Activated naive CD4-positive, alpha-beta T cell treated with anti-CD3 and anti-CD28 coated beads, Interleukin-2, amount 50 U/mL, for 24 hours (primary cell): Measurements from ENCODE around the gene SERP2.

Experiments
- H3K27ac Mint-ChIP-seq: one replicate; pipeline ENCODE4 v1.8.0; 2021; ENCODE audit warnings: mild to moderate bottlenecking, mixed read lengths
- H3K27me3 Mint-ChIP-seq: one replicate; pipeline ENCODE4 v1.8.0; 2021; ENCODE audit warnings: mixed read lengths
- H3K36me3 Mint-ChIP-seq: one replicate; pipeline ENCODE4 v1.8.0; 2021; ENCODE audit warnings: mixed read lengths
- H3K4me1 Mint-ChIP-seq: one replicate; pipeline ENCODE4 v1.8.0; 2021; ENCODE audit warnings: mixed read lengths
- H3K4me3 Mint-ChIP-seq: one replicate; pipeline ENCODE4 v1.8.0; 2021; ENCODE audit warnings: mild to moderate bottlenecking, mixed read lengths
- H3K9me3 Mint-ChIP-seq: one replicate; pipeline ENCODE4 v1.8.0; 2021; ENCODE audit warnings: mixed read lengths

SERP2 gene

GRCh38 chr13:44394658-44395057 is 21.0 kb downstream of the SERP2 start:
- Mint-ChIP-seq H3K27ac (no peak overlapping the region), H3K27me3 (peaks cover 1% of the 10 kb centered on the region), H3K4me1 (no peaks in the 10 kb centered on the region), H3K9me3 (no peaks in the 10 kb centered on the region), H3K4me3 (no peak overlapping the region), H3K36me3 (no peaks in the 10 kb centered on the region)

- Mint-ChIP-seq H3K9me3 (no peaks in the 10 kb centered on the region), H3K27ac (no peak overlapping the region), H3K27me3 (peaks cover 1% of the 10 kb centered on the region), H3K36me3 (no peaks in the 10 kb centered on the region), H3K4me1 (no peaks in the 10 kb centered on the region), H3K4me3 (no peak overlapping the region)
These were observed 22.5 kb downstream of the SERP2 start for GRCh38 chr13:44395976-44396694.

GRCh38 chr13:44396701-44397580 is 23.3 kb downstream of the SERP2 start:
- no peaks in the 10 kb centered on the region for H3K36me3 Mint-ChIP-seq
- H3K9me3 Mint-ChIP-seq = no peaks in the 10 kb centered on the region
- peaks cover 1% of the 10 kb centered on the region for H3K27me3 Mint-ChIP-seq
- H3K4me1 Mint-ChIP-seq = no peaks in the 10 kb centered on the region
- no peak overlapping the region for H3K4me3 Mint-ChIP-seq
- H3K27ac Mint-ChIP-seq = no peak overlapping the region

- Mint-ChIP-seq H3K4me1 (no peaks in the 10 kb centered on the region), H3K27ac (no peak overlapping the region), H3K36me3 (no peaks in the 10 kb centered on the region), H3K4me3 (no peak overlapping the region), H3K9me3 (no peaks in the 10 kb centered on the region), H3K27me3 (no peaks in the 10 kb centered on the region)
These were observed 24.2 kb downstream of the SERP2 start for GRCh38 chr13:44397766-44398223.

- Mint-ChIP-seq H3K9me3 (no peaks in the 10 kb centered on the region), H3K27ac (no peak overlapping the region)
These were observed 25.0 kb downstream of the SERP2 start for GRCh38 chr13:44398606-44399005.

GRCh38 chr13:44399074-44399473 is 25.4 kb downstream of the SERP2 start:
- Mint-ChIP-seq H3K4me1 (no peaks in the 10 kb centered on the region), H3K27me3 (peaks cover 2% of the 10 kb centered on the region), H3K9me3 (no peaks in the 10 kb centered on the region), H3K36me3 (no peaks in the 10 kb centered on the region), H3K27ac (no peak overlapping the region), H3K4me3 (no peak overlapping the region)

More at GRCh38 chr13:44398606-44399005, 25.0 kb downstream of the SERP2 start:
- no peaks in the 10 kb centered on the region for H3K27me3 Mint-ChIP-seq
- no peaks in the 10 kb centered on the region for H3K36me3 Mint-ChIP-seq
- H3K4me3 Mint-ChIP-seq = no peak overlapping the region
- H3K4me1 Mint-ChIP-seq = no peaks in the 10 kb centered on the region

GRCh38 chr13:44400736-44401135 is 27.1 kb downstream of the SERP2 start:
- Mint-ChIP-seq H3K27ac (no peak overlapping the region), H3K4me1 (no peaks in the 10 kb centered on the region), H3K4me3 (no peak overlapping the region), H3K9me3 (no peaks in the 10 kb centered on the region), H3K27me3 (peaks cover 5% of the 10 kb centered on the region), H3K36me3 (no peaks in the 10 kb centered on the region)

- H3K27me3 Mint-ChIP-seq = peaks cover 7% of the 10 kb centered on the region
- H3K4me3 Mint-ChIP-seq = no peak overlapping the region
- H3K27ac Mint-ChIP-seq = no peak overlapping the region
- no peaks in the 10 kb centered on the region for H3K4me1 Mint-ChIP-seq
- H3K9me3 Mint-ChIP-seq = no peaks in the 10 kb centered on the region
- H3K36me3 Mint-ChIP-seq = no peaks in the 10 kb centered on the region
These were observed 28.0 kb downstream of the SERP2 start for GRCh38 chr13:44401577-44401976.

GRCh38 chr13:44402899-44403445 is 29.3 kb downstream of the SERP2 start:
- H3K4me3 Mint-ChIP-seq = no peak overlapping the region
- H3K4me1 Mint-ChIP-seq = no peaks in the 10 kb centered on the region
- peaks cover 7% of the 10 kb centered on the region for H3K27me3 Mint-ChIP-seq
- no peaks in the 10 kb centered on the region for H3K36me3 Mint-ChIP-seq
- H3K27ac Mint-ChIP-seq = no peak overlapping the region
- no peaks in the 10 kb centered on the region for H3K9me3 Mint-ChIP-seq

- Mint-ChIP-seq H3K4me3 (no peak overlapping the region), H3K27me3 (peaks cover 7% of the 10 kb centered on the region), H3K9me3 (no peaks in the 10 kb centered on the region), H3K27ac (no peak overlapping the region), H3K36me3 (no peaks in the 10 kb centered on the region), H3K4me1 (no peaks in the 10 kb centered on the region)
These were observed 29.9 kb downstream of the SERP2 start for GRCh38 chr13:44403461-44404056.

GRCh38 chr13:44404261-44405132 is 30.9 kb downstream of the SERP2 start:
- peaks cover 7% of the 10 kb centered on the region for H3K27me3 Mint-ChIP-seq
- no peaks in the 10 kb centered on the region for H3K4me1 Mint-ChIP-seq
- no peak overlapping the region for H3K4me3 Mint-ChIP-seq
- no peaks in the 10 kb centered on the region for H3K9me3 Mint-ChIP-seq
- no peaks in the 10 kb centered on the region for H3K36me3 Mint-ChIP-seq
- H3K27ac Mint-ChIP-seq = no peak overlapping the region

- Mint-ChIP-seq H3K4me3 (no peak overlapping the region), H3K9me3 (no peaks in the 10 kb centered on the region), H3K27me3 (peaks cover 7% of the 10 kb centered on the region), H3K4me1 (no peaks in the 10 kb centered on the region), H3K27ac (no peak overlapping the region), H3K36me3 (no peaks in the 10 kb centered on the region)
These were observed 33.0 kb downstream of the SERP2 start for GRCh38 chr13:44406617-44407016.

GRCh38 chr13:44407379-44407778 is 33.8 kb downstream of the SERP2 start:
- Mint-ChIP-seq H3K27ac (no peak overlapping the region), H3K27me3 (peaks cover 7% of the 10 kb centered on the region), H3K4me1 (peaks cover 3% of the 10 kb centered on the region), H3K36me3 (no peaks in the 10 kb centered on the region), H3K9me3 (no peaks in the 10 kb centered on the region), H3K4me3 (no peak overlapping the region)

- Mint-ChIP-seq H3K27me3 (peaks cover 7% of the 10 kb centered on the region), H3K36me3 (no peaks in the 10 kb centered on the region), H3K27ac (no peak overlapping the region), H3K9me3 (no peaks in the 10 kb centered on the region), H3K4me3 (no peak overlapping the region), H3K4me1 (peaks cover 3% of the 10 kb centered on the region)
These were observed 34.3 kb downstream of the SERP2 start for GRCh38 chr13:44407891-44408290.

GRCh38 chr13:44409595-44409994 is 36.0 kb downstream of the SERP2 start:
- H3K9me3 Mint-ChIP-seq = no peaks in the 10 kb centered on the region

More at GRCh38 chr13:44409595-44409994, 36.0 kb downstream of the SERP2 start:
- Mint-ChIP-seq H3K27ac (no peak overlapping the region), H3K4me1 (peaks cover 3% of the 10 kb centered on the region), H3K36me3 (no peaks in the 10 kb centered on the region), H3K4me3 (no peak overlapping the region), H3K27me3 (peaks cover 3% of the 10 kb centered on the region)
